ENCODE results near the gene MZF1. TPM values are rescaled to one million over a fixed set of nuclear protein-coding genes. Genes with fewer than 3 reads are reported as not detected.

Gene MZF1
- total RNA-seq, 1 experiment from 2014 or later, result 33.0 TPM

DNA sequence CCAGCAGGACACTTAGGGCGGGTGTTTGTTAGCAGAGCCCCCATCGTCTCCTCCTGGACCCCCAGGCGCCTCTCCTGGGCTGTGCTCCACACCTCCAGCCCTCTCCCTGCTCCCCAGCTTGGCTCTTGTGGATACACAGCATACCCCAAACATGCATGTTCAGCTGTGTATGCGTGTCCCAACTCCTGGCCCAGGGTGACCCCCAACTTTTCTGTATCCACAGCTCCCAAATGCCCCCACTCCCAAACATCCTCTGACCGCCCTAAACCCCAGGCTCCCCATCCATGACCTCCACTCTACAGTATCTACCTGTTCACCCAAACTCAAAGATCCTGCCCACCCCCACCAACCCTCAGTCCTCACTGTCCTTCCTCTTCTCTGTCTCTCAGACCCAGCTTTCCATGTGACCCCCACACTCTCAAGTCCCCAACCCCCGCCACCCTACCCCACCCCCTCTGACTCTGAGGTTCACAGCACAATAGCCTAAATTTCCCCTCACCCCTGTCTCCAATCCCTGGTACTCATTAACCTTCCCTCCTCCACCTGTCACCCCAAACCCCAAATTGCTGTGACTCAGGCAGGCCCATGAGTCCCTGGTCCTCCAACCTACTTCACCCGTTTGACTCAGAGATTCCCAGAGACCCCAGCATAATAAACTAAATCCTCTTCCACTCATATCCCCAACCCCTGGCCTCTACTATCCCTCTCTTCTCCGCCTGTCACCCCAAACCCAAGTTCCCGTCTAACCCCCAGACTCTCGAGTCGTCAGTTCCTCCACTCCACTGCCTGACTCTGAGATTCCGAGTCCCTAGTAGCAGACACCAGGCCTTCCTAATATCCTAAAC is 15.7 kb downstream of the MZF1 start:
- ChIA-PET RAD21 (ENCODE audit: low non-redundant PET in 1 of 2, low total read pairs in 2 of 2, uncharacterized antibody in 2 of 2, unreplicated experiment in 2 of 2) (no interaction called here), POLR2A (no interaction called here), CTCF (no interaction called here)
- H3K9me2 ChIP-seq (ENCODE audit: insufficient read depth), result no peaks in the 10 kb centered on the region
- H3K9me3 ChIP-seq (ENCODE audit: control insufficient read depth in 1 of 2, insufficient read depth in 1 of 2, low read depth in 1 of 2, low read length in 2 of 2), result no peaks in the 10 kb centered on the region
- ATAC-seq (no peak), DNase-seq (ENCODE audit: low read depth, low spot score) (no peak)
- H3K27me3 ChIP-seq (ENCODE audit: insufficient read depth, low read length), result no peaks in the 10 kb centered on the region
- peak overlapping the region; percentile 74 to 99 for H3K4me3 ChIP-seq (replicated peaks in 1 of 2; ENCODE audit: low read depth in 1 of 2, low read length in 2 of 2)
- H3K4me1 ChIP-seq (ENCODE audit: control insufficient read depth in 1 of 2, insufficient read depth in 2 of 2, low read length in 2 of 2), result peaks cover 26 to 52% of the 10 kb centered on the region in 2 experiments
- no peaks in the 10 kb centered on the region for H4K20me1 ChIP-seq (ENCODE audit: insufficient read depth)
- peak overlapping the region; percentile 94 for H3K9ac ChIP-seq (ENCODE audit: low read length)
- peaks cover 10 to 20% of the 10 kb centered on the region in 2 experiments; a peak in 2 of 4 replicates for H3K36me3 ChIP-seq (ENCODE audit: control insufficient read depth in 1 of 2, insufficient read depth in 2 of 2, low read length in 2 of 2)
- H3K79me2 ChIP-seq (ENCODE audit: insufficient read depth, low read length), result peaks cover 61% of the 10 kb centered on the region
- H3K4me2 ChIP-seq (ENCODE audit: low read length), result peak overlapping the region; percentile 92
- peak overlapping the region; percentile 98 for H3K27ac ChIP-seq (ENCODE audit: low read depth, low read length)
- no TSS peak for BruUV-seq (replicated peaks)
- TF ChIP-seq, protein P1, sequence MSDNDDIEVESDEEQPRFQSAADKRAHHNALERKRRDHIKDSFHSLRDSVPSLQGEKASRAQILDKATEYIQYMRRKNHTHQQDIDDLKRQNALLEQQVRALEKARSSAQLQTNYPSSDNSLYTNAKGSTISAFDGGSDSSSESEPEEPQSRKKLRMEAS (IDR thresholded peaks at IDR 0.05), result no peak
- TF ChIP-seq YY1 (IDR thresholded peaks at IDR 0.05; ENCODE audit: extremely low read depth, insufficient replicate concordance, low read depth, low read length) (no peak), CEBPB (IDR thresholded peaks at IDR 0.05; ENCODE audit: low read depth) (no peak), FOSL1 (IDR thresholded peaks at IDR 0.05; ENCODE audit: low read depth) (no peak), POLR2A (IDR thresholded peaks at IDR 0.05; ENCODE audit: borderline replicate concordance, extremely low read depth, insufficient read depth, insufficient read length) (no peak), EZH2phosphoT487 (IDR thresholded peaks at IDR 0.05; ENCODE audit: borderline replicate concordance) (no peak)
- intact Hi-C loops (cut with micrococcal nuclease), result no loop called here
- no peak overlapping the region for H2AFZ ChIP-seq (ENCODE audit: low read depth, low read length, poor library complexity, severe bottlenecking)

DNA sequence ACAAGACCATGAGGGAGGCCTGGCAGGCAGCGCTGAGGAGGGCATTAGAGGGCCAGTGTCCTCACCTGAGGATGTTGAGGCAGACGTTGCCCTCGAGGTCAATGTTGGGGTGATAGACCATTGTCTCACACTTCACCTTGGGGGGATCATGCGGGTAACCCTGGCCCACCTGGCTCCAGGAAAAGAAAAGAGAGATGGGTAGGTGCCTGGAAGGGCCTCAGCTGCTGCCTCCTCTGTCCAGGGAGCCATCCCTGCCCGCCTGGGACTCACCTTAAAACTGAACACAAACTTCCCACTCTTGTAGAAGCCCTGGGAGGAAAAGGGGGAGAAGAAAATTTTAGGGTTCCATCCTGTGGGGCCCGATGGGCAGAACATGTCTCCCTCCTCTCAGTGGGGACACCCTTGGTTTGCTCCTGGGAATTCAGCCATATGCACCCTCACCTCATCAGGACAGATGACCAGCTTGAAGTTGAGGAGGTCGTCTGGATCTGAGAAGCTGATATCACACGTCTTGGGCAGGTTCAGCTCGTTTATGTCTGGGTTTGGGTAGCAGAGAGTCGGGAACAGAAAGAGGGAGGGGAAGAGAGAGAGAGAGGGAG is 16.4 kb downstream of the MZF1 start:
- ATAC-seq (no peak), DNase-seq (ENCODE audit: low read depth, low spot score) (no peak)
- H3K27me3 ChIP-seq (ENCODE audit: insufficient read depth, low read length), result no peaks in the 10 kb centered on the region
- peak overlapping the region; percentile 94 for H3K9ac ChIP-seq (ENCODE audit: low read length)
- RAD21 ChIA-PET (ENCODE audit: low non-redundant PET in 1 of 2, low total read pairs in 2 of 2, uncharacterized antibody in 2 of 2, unreplicated experiment in 2 of 2), result no interaction called here
- no peak overlapping the region for H2AFZ ChIP-seq (ENCODE audit: low read depth, low read length, poor library complexity, severe bottlenecking)
- peak overlapping the region; percentile 92 for H3K4me2 ChIP-seq (ENCODE audit: low read length)
- H4K20me1 ChIP-seq (ENCODE audit: insufficient read depth), result no peaks in the 10 kb centered on the region
- intact Hi-C loops (cut with micrococcal nuclease), result no loop called here
- peaks cover 11 to 20% of the 10 kb centered on the region in 2 experiments; a peak in 2 of 4 replicates for H3K36me3 ChIP-seq (ENCODE audit: control insufficient read depth in 1 of 2, insufficient read depth in 2 of 2, low read length in 2 of 2)
- peak overlapping the region; percentile 98 for H3K27ac ChIP-seq (ENCODE audit: low read depth, low read length)
- H3K9me3 ChIP-seq (ENCODE audit: control insufficient read depth in 1 of 2, insufficient read depth in 1 of 2, low read depth in 1 of 2, low read length in 2 of 2), result no peaks in the 10 kb centered on the region
- no peak for TF ChIP-seq CEBPB (IDR thresholded peaks at IDR 0.05; ENCODE audit: low read depth)
- TF ChIP-seq FOSL1 (IDR thresholded peaks at IDR 0.05; ENCODE audit: low read depth), result no peak
- TF ChIP-seq YY1 (IDR thresholded peaks at IDR 0.05; ENCODE audit: extremely low read depth, insufficient replicate concordance, low read depth, low read length), result no peak
- no peak for TF ChIP-seq ZNF274 (IDR thresholded peaks at IDR 0.05; ENCODE audit: low read depth, low read length)
- H3K79me2 ChIP-seq (ENCODE audit: insufficient read depth, low read length), result peaks cover 60% of the 10 kb centered on the region
- CTCF ChIA-PET, result no interaction called here
- BruUV-seq (replicated peaks), result no TSS peak
- POLR2A ChIA-PET, result no interaction called here
- H3K4me3 ChIP-seq (replicated peaks in 1 of 2; ENCODE audit: low read depth in 1 of 2, low read length in 2 of 2), result peak overlapping the region; percentile 74 to 99
- H3K9me2 ChIP-seq (ENCODE audit: insufficient read depth), result no peaks in the 10 kb centered on the region
- peaks cover 26 to 52% of the 10 kb centered on the region in 2 experiments for H3K4me1 ChIP-seq (ENCODE audit: control insufficient read depth in 1 of 2, insufficient read depth in 2 of 2, low read length in 2 of 2)

Measured in HCT116 (cell line).